Mucosa of descending colon (tissue), 3 donors: ENCODE measurements around the gene CCDC32. TPM values are rescaled to one million over a fixed set of nuclear protein-coding genes. Genes with fewer than 3 reads are reported as not detected.

Source experiments
- ATAC-seq: fragments of 200-7000 bp; cut with Tn5 transposase; one replicate; pipeline ENCODE4 v1.9.1; 2020; ENCODE audit warnings: mild to moderate bottlenecking, moderate library complexity
- DNase-seq, 3 donors: peaks; one replicate each; pipeline ENCODE4 v3.0.0-alpha.2; 2020
- H3K36me3 ChIP-seq: fragments of 200-600 bp; one replicate; pipeline ENCODE4 v1.8.0; 2021; ENCODE audit warnings: low read depth, mild to moderate bottlenecking
- H3K4me1 ChIP-seq: fragments of 200-600 bp; one replicate; pipeline ENCODE4 v1.8.0; 2021; ENCODE audit warnings: low read depth, mild to moderate bottlenecking
- H3K4me3 ChIP-seq: fragments of 200-600 bp; one replicate; pipeline ENCODE4 v1.8.0; 2021; ENCODE audit warnings: mild to moderate bottlenecking
- H3K9me3 ChIP-seq: fragments of 200-600 bp; one replicate; pipeline ENCODE4 v1.8.0; 2021; ENCODE audit warnings: mild to moderate bottlenecking
- intact Hi-C, 2 donors: fragments of 100-400 bp; cut with DNase I in 1 of 2; cut with micrococcal nuclease in 1 of 2; formaldehyde crosslinking; loops; one replicate each; pipeline versions ENCODE4 v1.11.0 to v1.11.1; 2022; cut with DNase I, micrococcal nuclease
- total RNA-seq, 3 donors: library from RNA; stranded (reverse); fragmentation: NEBNext Ultra II Directional in 2 of 3; extraction: Animal tissue kit (Norgen Biotek cat#: 25700) in 2 of 3; gene quantifications; one replicate each; pipeline versions ENCODE4 v1.2.1 to v1.2.4, GENCODE V29; 2021 to 2023
- TF ChIP-seq, protein P1 (sequence below): fragments of 200-600 bp; IDR thresholded peaks from one replicate; pipeline ENCODE4 v1.8.0; 2022; ENCODE audit warnings: antibody characterized with exemption, mild to moderate bottlenecking
- donor health status: DM: no; HTN: no; CAD: no; lungs with moderate emphysema.
- donor health status: DM: no; HTN: no; CAD: no.
- donor health status: DM: no; HTN: yes; CAD: no.

Gene CCDC32
- total RNA-seq, 3 donors from 2014 or later: 32.6 to 35.0 (median 32.8) TPM

DNA sequence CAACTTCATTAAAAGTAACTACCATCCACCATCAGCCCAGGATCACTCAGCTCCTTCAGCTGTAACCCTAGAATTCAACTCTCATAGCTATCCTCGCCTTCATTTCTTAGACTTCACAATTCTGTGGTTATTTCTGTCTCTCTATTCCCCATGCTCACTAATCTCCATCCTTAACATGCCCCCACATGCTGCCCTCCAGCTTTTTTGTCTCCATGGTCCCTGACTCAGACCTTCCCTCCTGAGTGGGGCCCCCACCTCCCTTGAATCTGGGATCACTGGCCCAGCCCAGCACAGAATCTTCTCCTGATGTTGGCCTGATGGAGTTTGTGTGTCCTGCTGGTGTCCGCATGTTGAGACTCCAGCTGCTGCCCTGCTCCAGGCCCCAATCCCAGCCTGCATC is 52.4 kb downstream of the CCDC32 start:
- ATAC-seq: no peak
- no peak for DNase-seq
- H3K9me3 ChIP-seq: no peaks in the 10 kb centered on the region
- H3K4me3 ChIP-seq: no peak overlapping the region
- no peaks in the 10 kb centered on the region for H3K36me3 ChIP-seq
- intact Hi-C loops: no loop called here
- H3K4me1 ChIP-seq: peaks cover 4% of the 10 kb centered on the region
- TF ChIP-seq, protein P1, sequence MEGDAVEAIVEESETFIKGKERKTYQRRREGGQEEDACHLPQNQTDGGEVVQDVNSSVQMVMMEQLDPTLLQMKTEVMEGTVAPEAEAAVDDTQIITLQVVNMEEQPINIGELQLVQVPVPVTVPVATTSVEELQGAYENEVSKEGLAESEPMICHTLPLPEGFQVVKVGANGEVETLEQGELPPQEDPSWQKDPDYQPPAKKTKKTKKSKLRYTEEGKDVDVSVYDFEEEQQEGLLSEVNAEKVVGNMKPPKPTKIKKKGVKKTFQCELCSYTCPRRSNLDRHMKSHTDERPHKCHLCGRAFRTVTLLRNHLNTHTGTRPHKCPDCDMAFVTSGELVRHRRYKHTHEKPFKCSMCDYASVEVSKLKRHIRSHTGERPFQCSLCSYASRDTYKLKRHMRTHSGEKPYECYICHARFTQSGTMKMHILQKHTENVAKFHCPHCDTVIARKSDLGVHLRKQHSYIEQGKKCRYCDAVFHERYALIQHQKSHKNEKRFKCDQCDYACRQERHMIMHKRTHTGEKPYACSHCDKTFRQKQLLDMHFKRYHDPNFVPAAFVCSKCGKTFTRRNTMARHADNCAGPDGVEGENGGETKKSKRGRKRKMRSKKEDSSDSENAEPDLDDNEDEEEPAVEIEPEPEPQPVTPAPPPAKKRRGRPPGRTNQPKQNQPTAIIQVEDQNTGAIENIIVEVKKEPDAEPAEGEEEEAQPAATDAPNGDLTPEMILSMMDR: no peak

- DNase-seq (peak; percentile 80 to 90 (median 87)), ATAC-seq (peak; percentile 94)
- TF ChIP-seq, protein P1: no peak
- no peaks in the 10 kb centered on the region for H3K36me3 ChIP-seq
- H3K4me1 ChIP-seq: peaks cover 7% of the 10 kb centered on the region
- no peaks in the 10 kb centered on the region for H3K9me3 ChIP-seq
- H3K4me3 ChIP-seq: no peak overlapping the region
- intact Hi-C loops: no loop called here
Measured at GRCh38 chr15:40511472-40512133, 53.2 kb downstream of the CCDC32 start.

- TF ChIP-seq, protein P1: no peak
- Histone ChIP-seq H3K9me3 (no peaks in the 10 kb centered on the region), H3K4me3 (no peak overlapping the region), H3K4me1 (peaks cover 7% of the 10 kb centered on the region), H3K36me3 (no peaks in the 10 kb centered on the region)
- DNase-seq (peak in 1 of 3 donors; percentile 15), ATAC-seq (peak; percentile 43)
- intact Hi-C loops: no loop called here
Measured at GRCh38 chr15:40511093-40511471, 53.8 kb downstream of the CCDC32 start.

- ATAC-seq (no peak), DNase-seq (no peak)
- H3K36me3 ChIP-seq: no peaks in the 10 kb centered on the region
- no peak overlapping the region for H3K4me3 ChIP-seq
- intact Hi-C loops: no loop called here
- peaks cover 7% of the 10 kb centered on the region for H3K4me1 ChIP-seq
- TF ChIP-seq, protein P1: no peak
- no peaks in the 10 kb centered on the region for H3K9me3 ChIP-seq
Measured at GRCh38 chr15:40510201-40510600, 54.6 kb downstream of the CCDC32 start.

DNA sequence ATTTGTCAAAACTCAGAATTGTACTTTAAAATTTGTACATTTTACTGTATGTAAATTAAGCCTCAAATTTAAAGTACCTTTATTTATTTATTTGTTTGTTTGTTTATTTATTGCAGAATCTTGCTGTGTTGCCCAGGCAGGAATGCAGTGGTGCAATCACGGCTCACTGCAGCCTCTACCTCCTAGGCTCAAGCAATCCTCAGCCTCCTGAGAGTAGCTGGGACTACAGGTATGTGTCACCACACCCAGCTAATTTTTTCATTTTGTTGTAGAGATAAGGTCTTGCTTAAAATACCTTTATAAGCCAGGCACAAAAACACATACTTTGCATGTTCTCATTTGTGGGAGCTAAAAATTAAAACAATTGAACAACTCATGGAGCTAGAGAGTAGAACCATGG is 56.6 kb downstream of the CCDC32 start:
- no peaks in the 10 kb centered on the region for H3K36me3 ChIP-seq
- no peaks in the 10 kb centered on the region for H3K9me3 ChIP-seq
- TF ChIP-seq, protein P1: no peak
- intact Hi-C loops: no loop called here
- no peak for ATAC-seq
- no peak for DNase-seq
- peaks cover 7% of the 10 kb centered on the region for H3K4me1 ChIP-seq
- no peak overlapping the region for H3K4me3 ChIP-seq
